Transverse colon (tissue), 4 donors: ENCODE data around the gene ATP9B. TPM values are rescaled to one million over a fixed set of nuclear protein-coding genes. Genes with fewer than 3 reads are reported as not detected.

Experiments used
- DNase-seq: peaks from one replicate; pipeline ENCODE4 v3.0.0-alpha.2; 2019
- H3K27ac ChIP-seq, 4 donors: fragments of 200-600 bp; sonication (generic); 2 replicates each; pipeline ENCODE4 v1.5.1; 2016 to 2018; ENCODE audit warnings: inconsistent platforms in 4 of 4
- H3K27me3 ChIP-seq: fragments of 200-600 bp; sonication (generic); 2 replicates; pipeline ENCODE4 v1.5.1; 2017; ENCODE audit warnings: inconsistent platforms
- H3K36me3 ChIP-seq, 4 donors: fragments of 200-600 bp; sonication (generic); 2 replicates each; pipeline ENCODE4 v1.5.1; 2017 to 2019; ENCODE audit warnings: inconsistent platforms in 4 of 4
- H3K4me1 ChIP-seq, 4 donors: fragments of 200-600 bp; sonication (generic); 2 replicates each; pipeline ENCODE4 v1.5.1; 2017 to 2020; ENCODE audit warnings: inconsistent platforms in 4 of 4
- H3K4me3 ChIP-seq, 4 donors: fragments of 200-600 bp; sonication (generic); 1 replicate in 1 of 4; 2 replicates in 3 of 4; pipeline versions ENCODE4 v1.5.1 to v1.6.1; 2017 to 2019; ENCODE audit warnings: inconsistent platforms in 4 of 4
- H3K9me3 ChIP-seq, 2 donors: fragments of 200-600 bp; sonication (generic); 2 replicates each; pipeline ENCODE4 v1.5.1; 2017 to 2019; ENCODE audit warnings: inconsistent platforms in 2 of 2
- CTCF ChIP-seq, 5 experiments: fragments of 200-600 bp in 3 of 5; fragments of 450-650 bp in 2 of 5; sonication (generic) in 3 of 5; IDR thresholded peaks; 1 replicate in 2 of 5; 2 replicates in 3 of 5; pipeline ENCODE4 v1.5.1; 2016 to 2017; ENCODE audit warnings: antibody characterized with exemption in 5 of 5, inconsistent platforms in 3 of 5, mild to moderate bottlenecking in 2 of 5, moderate library complexity in 1 of 5
- EP300 ChIP-seq: sonication (generic); formaldehyde crosslinking; IDR thresholded peaks from one replicate; pipeline ENCODE4 v1.6.1; 2017; ENCODE audit warnings: antibody characterized with exemption, low read depth
- POLR2A ChIP-seq: fragments of 450-650 bp; IDR thresholded peaks from one replicate; pipeline ENCODE4 v1.6.1; 2016; ENCODE audit warnings: antibody characterized with exemption, mild to moderate bottlenecking, moderate library complexity
- POLR2AphosphoS5 ChIP-seq, 3 donors: sonication (generic); formaldehyde crosslinking; IDR thresholded peaks; one replicate each; pipeline ENCODE4 v1.6.1; 2016; ENCODE audit warnings: antibody characterized with exemption in 3 of 3
- WGBS, 2 donors: methylation state at CpG; one replicate each; pipeline ENCODE4 v1.1.5; 2018; ENCODE audit warnings: low coverage in 1 of 2; 5-methylcytosine and 5-hydroxymethylcytosine counted together
- in situ Hi-C, 4 donors: fragments of 200-750 bp; cut with MboI; loops; one replicate each; pipeline versions ENCODE4 v1.15.0 to v1.15.1; 2017; ENCODE audit warnings: low sequenced_read_pairs in 3 of 4, low pct_ligation_motif_present in 1 of 4, low pct_unique_long_range_greater_than_20kb in 1 of 4
- intact Hi-C: fragments of 100-400 bp; cut with DNase I; formaldehyde crosslinking; loops from one replicate; pipeline ENCODE4 v1.15.1; 2023; ENCODE audit warnings: low total_unique reads
- total RNA-seq, 4 donors: library from RNA; depleted of rRNA; stranded (reverse); fragments of >200 nt; gene quantifications; one replicate each; pipeline ENCODE4 v1.1.0, GENCODE V29; 2016

ATP9B gene
- total RNA-seq, 4 donors from 2014 or later: 36.3 to 70.3 (median 41.6) TPM

- no peaks in the 10 kb centered on the region for H3K4me1 ChIP-seq
- no peaks in the 10 kb centered on the region for H3K27me3 ChIP-seq
- no peak overlapping the region for H3K27ac ChIP-seq
- in situ Hi-C loops: no loop called here
- no peaks in the 10 kb centered on the region for H3K36me3 ChIP-seq
- no peak overlapping the region for H3K4me3 ChIP-seq
- no peaks in the 10 kb centered on the region for H3K9me3 ChIP-seq
- DNase-seq: no peak
- intact Hi-C loops: no loop called here
- WGBS, 2 donors: 92 to 95% methylated on average over 11 to 20 of the region's 20 CpGs
- TF ChIP-seq CTCF (IDR thresholded peaks at IDR 0.05) (no peak), POLR2AphosphoS5 (IDR thresholded peaks at IDR 0.05) (no peak), POLR2A (no peak), EP300 (no peak)
Observed at GRCh38 chr18:79252904-79253633, 183.9 kb downstream of the ATP9B start.

- no peaks in the 10 kb centered on the region for H3K36me3 ChIP-seq
- no peaks in the 10 kb centered on the region for H3K27me3 ChIP-seq
- H3K4me1 ChIP-seq: no peaks in the 10 kb centered on the region
- H3K4me3 ChIP-seq: no peak overlapping the region
- in situ Hi-C loops: no loop called here
- TF ChIP-seq CTCF (IDR thresholded peaks at IDR 0.05): no peak
- TF ChIP-seq POLR2AphosphoS5 (IDR thresholded peaks at IDR 0.05): no peak
- no peak for TF ChIP-seq EP300
- no peak for TF ChIP-seq POLR2A
- intact Hi-C loops: no loop called here
- 93 to 94% methylated on average over 2 to 6 of the region's 6 CpGs for WGBS, 2 donors
- no peak for DNase-seq
- H3K9me3 ChIP-seq: no peaks in the 10 kb centered on the region
- no peak overlapping the region for H3K27ac ChIP-seq
Observed at GRCh38 chr18:79257480-79257879, 188.3 kb downstream of the ATP9B start.

- Histone ChIP-seq H3K27me3 (no peaks in the 10 kb centered on the region), H3K36me3 (no peaks in the 10 kb centered on the region), H3K9me3 (no peaks in the 10 kb centered on the region), H3K4me3 (no peak overlapping the region), H3K27ac (no peak overlapping the region), H3K4me1 (no peaks in the 10 kb centered on the region)
- in situ Hi-C loops: no loop called here
- DNase-seq: no peak
- TF ChIP-seq POLR2A: no peak
- no peak for TF ChIP-seq CTCF (IDR thresholded peaks at IDR 0.05)
- TF ChIP-seq POLR2AphosphoS5 (IDR thresholded peaks at IDR 0.05): no peak
- TF ChIP-seq EP300: no peak
- intact Hi-C loops: no loop called here
- 81 to 83% methylated on average over 4 of the region's 4 CpGs for WGBS, 2 donors
Observed at GRCh38 chr18:79258447-79258846, 189.3 kb downstream of the ATP9B start.

- no peaks in the 10 kb centered on the region for H3K9me3 ChIP-seq
- 96 to 100% methylated on average over 2 of the region's 2 CpGs for WGBS, 2 donors
- DNase-seq: no peak
- H3K4me3 ChIP-seq: no peak overlapping the region
- in situ Hi-C loops: no loop called here
- H3K27ac ChIP-seq: no peak overlapping the region
- no peaks in the 10 kb centered on the region for H3K36me3 ChIP-seq
- H3K27me3 ChIP-seq: no peaks in the 10 kb centered on the region
- no peak for TF ChIP-seq POLR2A
- H3K4me1 ChIP-seq: no peaks in the 10 kb centered on the region
- intact Hi-C loops: no loop called here
Observed at GRCh38 chr18:79259218-79259617, 190.0 kb downstream of the ATP9B start.

- intact Hi-C loops (no loop called here), in situ Hi-C loops (no loop called here)
- WGBS, 2 donors: 86 to 90% methylated on average over 3 to 8 of the region's 8 CpGs
- Histone ChIP-seq H3K4me3 (no peak overlapping the region), H3K9me3 (no peaks in the 10 kb centered on the region), H3K36me3 (no peaks in the 10 kb centered on the region), H3K4me1 (no peaks in the 10 kb centered on the region), H3K27ac (no peak overlapping the region), H3K27me3 (no peaks in the 10 kb centered on the region)
- no peak for DNase-seq
- TF ChIP-seq EP300: no peak
Observed at GRCh38 chr18:79260023-79260422, 190.8 kb downstream of the ATP9B start.
